Large intestine (tissue), 3 donors: ENCODE results near the gene MC2R. TPM values are rescaled to one million over a fixed set of nuclear protein-coding genes. Genes with fewer than 3 reads are reported as not detected.
A peak's percentile ranks its signal among the peaks of the same experiment; 100 is the strongest.

ENCODE experiments used
- DNase-seq, 2 donors: peaks; one replicate each; pipeline versions ENCODE4 v3.0.0 to v3.0.0-alpha.2; 2013
- H3K27ac ChIP-seq: one replicate; pipeline ENCODE4 v1.5.1; 2013; ENCODE audit warnings: low read length
- H3K27me3 ChIP-seq: 2 replicates; pipeline ENCODE4 v1.6.1; 2013; ENCODE audit warnings: low read length; ENCODE audit not compliant: control insufficient read depth, insufficient read depth
- H3K36me3 ChIP-seq: 2 replicates; pipeline ENCODE4 v1.6.1; 2013; ENCODE audit warnings: low read length; ENCODE audit not compliant: control insufficient read depth, insufficient read depth
- H3K4me1 ChIP-seq: one replicate; pipeline ENCODE4 v1.6.1; 2013; ENCODE audit warnings: low read length; ENCODE audit not compliant: control insufficient read depth, insufficient read depth
- H3K4me3 ChIP-seq: one replicate; pipeline ENCODE4 v1.5.1; 2013; ENCODE audit warnings: low read length
- H3K9me3 ChIP-seq: one replicate; pipeline ENCODE4 v1.6.1; 2013; ENCODE audit warnings: mild to moderate bottlenecking, low read depth, low read length, moderate library complexity; ENCODE audit not compliant: control insufficient read depth
- WGBS: methylation state at CpG from one replicate; pipeline ENCODE4 v1.1.5; 2013; ENCODE audit warnings: low lambda C conversion rate; ENCODE audit not compliant: insufficient coverage; 5-methylcytosine and 5-hydroxymethylcytosine counted together
- polyA plus RNA-seq: library from polyadenylated mRNA; unstranded; fragments of 120-200 nt; gene quantifications from one replicate; pipeline ENCODE4 v1.2.1, GENCODE V29; 2013

Gene MC2R
- polyA plus RNA-seq, 1 donor, result 0.06 TPM

- Histone ChIP-seq H3K4me1 (no peaks in the 10 kb centered on the region), H3K9me3 (no peaks in the 10 kb centered on the region), H3K4me3 (no peak overlapping the region), H3K36me3 (no peaks in the 10 kb centered on the region), H3K27me3 (no peaks in the 10 kb centered on the region), H3K27ac (no peak overlapping the region)
- DNase-seq, result no peak
- WGBS, result 86% methylated on average over 2 of the region's 6 CpGs
Observed at GRCh38 chr18:13895505-13896033, 19.8 kb downstream of the MC2R start.

GRCh38 chr18:13894531-13894930, 20.8 kb downstream of the MC2R start:
- DNase-seq, result no peak
- H3K4me3 ChIP-seq, result no peak overlapping the region
- no peaks in the 10 kb centered on the region for H3K9me3 ChIP-seq
- no peak overlapping the region for H3K27ac ChIP-seq
- no peaks in the 10 kb centered on the region for H3K36me3 ChIP-seq
- peaks cover 5% of the 10 kb centered on the region for H3K4me1 ChIP-seq
- 60% methylated on average over 1 of the region's 5 CpGs for WGBS
- H3K27me3 ChIP-seq, result no peaks in the 10 kb centered on the region

DNA sequence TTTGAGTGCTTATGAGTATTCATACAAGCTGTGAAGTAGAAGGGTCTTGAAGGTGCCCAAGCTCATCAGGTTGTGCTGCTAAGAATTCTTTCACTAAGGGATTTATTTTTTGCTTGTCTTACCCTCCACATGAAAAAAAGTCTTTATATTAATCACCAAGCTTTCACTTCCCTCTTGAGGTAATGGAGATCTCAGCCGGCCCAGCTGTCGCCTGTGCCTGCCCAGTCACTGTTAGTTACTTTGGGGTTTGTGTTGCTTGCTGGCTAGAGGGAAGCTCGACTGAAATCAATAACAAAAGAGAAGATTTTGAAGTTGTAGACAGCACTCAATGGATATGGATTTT, 21.9 kb downstream of the MC2R start:
- WGBS, result no CpG with 5 or more reads among the region's 3 CpGs
- no peaks in the 10 kb centered on the region for H3K36me3 ChIP-seq
- no peaks in the 10 kb centered on the region for H3K9me3 ChIP-seq
- H3K4me3 ChIP-seq, result no peak overlapping the region
- peaks cover 5% of the 10 kb centered on the region for H3K4me1 ChIP-seq
- no peaks in the 10 kb centered on the region for H3K27me3 ChIP-seq
- DNase-seq, result no peak
- no peak overlapping the region for H3K27ac ChIP-seq

- no peak overlapping the region for H3K4me3 ChIP-seq
- no peaks in the 10 kb centered on the region for H3K27me3 ChIP-seq
- H3K36me3 ChIP-seq, result no peaks in the 10 kb centered on the region
- no peak overlapping the region for H3K27ac ChIP-seq
- whole genome bisulfite sequencing, result 100% methylated on average over 1 of the region's 5 CpGs
- DNase-seq, result no peak
- H3K9me3 ChIP-seq, result no peaks in the 10 kb centered on the region
- H3K4me1 ChIP-seq, result peaks cover 5% of the 10 kb centered on the region
Observed at GRCh38 chr18:13892098-13892497, 23.2 kb downstream of the MC2R start.

- Histone ChIP-seq H3K4me3 (no peak overlapping the region), H3K36me3 (no peaks in the 10 kb centered on the region), H3K9me3 (no peaks in the 10 kb centered on the region), H3K4me1 (peaks cover 5% of the 10 kb centered on the region), H3K27ac (no peak overlapping the region), H3K27me3 (no peaks in the 10 kb centered on the region)
- DNase-seq, result no peak
- WGBS, result no CpG with 5 or more reads among the region's 8 CpGs
Observed at GRCh38 chr18:13890761-13891361, 24.5 kb downstream of the MC2R start.

DNA sequence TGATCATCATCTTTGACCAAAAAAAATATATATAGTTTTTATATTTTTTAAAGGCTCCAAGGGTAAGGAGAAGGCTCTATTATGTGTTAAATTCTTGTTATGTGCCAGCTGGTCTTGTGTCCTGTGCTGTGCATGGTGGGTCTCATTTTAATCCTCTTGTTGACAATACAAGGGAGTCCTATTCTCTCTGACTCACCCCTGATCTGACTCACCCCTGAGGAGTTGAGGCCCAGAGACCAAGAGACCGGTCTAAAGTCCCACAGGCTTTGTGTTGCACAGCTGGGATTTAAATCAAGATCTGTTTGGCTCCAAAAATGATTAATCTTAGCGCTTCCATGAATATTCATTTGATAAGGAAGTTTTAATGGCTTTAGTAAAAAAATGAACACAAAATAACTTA, 25.7 kb downstream of the MC2R start:
- Histone ChIP-seq H3K27ac (no peak overlapping the region), H3K36me3 (no peaks in the 10 kb centered on the region), H3K27me3 (no peaks in the 10 kb centered on the region), H3K9me3 (no peaks in the 10 kb centered on the region), H3K4me1 (peaks cover 5% of the 10 kb centered on the region), H3K4me3 (no peak overlapping the region)
- no CpG with 5 or more reads among the region's 2 CpGs for WGBS
- DNase-seq, result peak; percentile 48 to 52

GRCh38 chr18:13888191-13888716, 27.1 kb downstream of the MC2R start:
- Histone ChIP-seq H3K4me3 (no peak overlapping the region), H3K27ac (no peak overlapping the region), H3K27me3 (no peaks in the 10 kb centered on the region), H3K4me1 (peaks cover 5% of the 10 kb centered on the region), H3K9me3 (no peaks in the 10 kb centered on the region), H3K36me3 (no peaks in the 10 kb centered on the region)
- no CpG with 5 or more reads among the region's 5 CpGs for WGBS
- no peak for DNase-seq

DNA sequence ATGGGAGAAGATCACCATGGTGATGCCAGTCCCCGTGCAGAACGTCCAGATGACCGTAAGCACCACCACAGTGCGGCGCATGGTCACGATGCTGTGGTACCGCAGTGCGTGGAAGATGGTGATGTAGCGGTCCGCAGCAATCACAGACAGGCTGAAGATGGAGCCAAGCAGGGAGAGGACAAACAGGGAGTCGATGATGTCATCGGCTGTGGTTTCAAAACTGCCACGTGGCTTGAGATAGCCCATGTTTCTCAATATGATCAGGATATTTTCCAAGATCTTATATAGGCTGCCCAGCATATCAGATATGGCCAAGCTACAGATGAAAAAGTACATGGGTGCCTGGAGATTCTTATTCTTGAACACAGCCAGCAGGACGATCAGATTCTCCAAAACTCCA, 30.3 kb downstream of the MC2R start:
- no peaks in the 10 kb centered on the region for H3K9me3 ChIP-seq
- no peak overlapping the region for H3K4me3 ChIP-seq
- H3K4me1 ChIP-seq, result peaks cover 10% of the 10 kb centered on the region
- H3K27me3 ChIP-seq, result no peaks in the 10 kb centered on the region
- no CpG with 5 or more reads among the region's 14 CpGs for WGBS
- no peak overlapping the region for H3K27ac ChIP-seq
- H3K36me3 ChIP-seq, result no peaks in the 10 kb centered on the region
- no peak for DNase-seq

- no peaks in the 10 kb centered on the region for H3K36me3 ChIP-seq
- no peaks in the 10 kb centered on the region for H3K9me3 ChIP-seq
- H3K27me3 ChIP-seq, result peaks cover 2% of the 10 kb centered on the region
- no CpG with 5 or more reads among the region's 1 CpG for WGBS
- no peak overlapping the region for H3K4me3 ChIP-seq
- peak overlapping the region; percentile 52 for H3K27ac ChIP-seq
- no peak for DNase-seq
- peaks cover 18% of the 10 kb centered on the region for H3K4me1 ChIP-seq
Observed at GRCh38 chr18:13879937-13880336, 35.4 kb downstream of the MC2R start.

GRCh38 chr18:13879492-13879891, 35.8 kb downstream of the MC2R start:
- peak; percentile 84 to 87 for DNase-seq
- Histone ChIP-seq H3K4me1 (peaks cover 18% of the 10 kb centered on the region), H3K36me3 (no peaks in the 10 kb centered on the region), H3K27ac (peak overlapping the region; percentile 14), H3K27me3 (peaks cover 2% of the 10 kb centered on the region), H3K4me3 (no peak overlapping the region), H3K9me3 (no peaks in the 10 kb centered on the region)
- WGBS, result no CpG with 5 or more reads among the region's 7 CpGs

GRCh38 chr18:13878857-13879256, 36.5 kb downstream of the MC2R start:
- Histone ChIP-seq H3K9me3 (no peaks in the 10 kb centered on the region), H3K4me3 (no peak overlapping the region), H3K4me1 (peaks cover 18% of the 10 kb centered on the region), H3K27ac (peak overlapping the region; percentile 14), H3K36me3 (no peaks in the 10 kb centered on the region), H3K27me3 (peaks cover 2% of the 10 kb centered on the region)
- no peak for DNase-seq
- WGBS, result no CpG with 5 or more reads among the region's 2 CpGs
